K562 (cell line): ENCODE results near the gene PRR23E. TPM values are rescaled to one million over a fixed set of nuclear protein-coding genes. Genes with fewer than 3 reads are reported as not detected.

Source experiments
- ATAC-seq: fragments of 200-7000 bp; cut with Tn5 transposase; 3 replicates; pipeline ENCODE4 v1.9.1; 2020; ENCODE audit warnings: moderate library complexity
- BruUV-seq: library from RNA; stranded (reverse); fragments of 400-500 nt; replicated peaks from 2 replicates; lab custom pipeline; 2021; lab: Mats Ljungman, UMichigan
- CTCF ChIA-PET: fragments of 300-600 bp; formaldehyde crosslinking; extraction: SDS; loops from one replicate; lab custom pipeline; 2021; ENCODE audit warnings: low intra/inter-chr PET ratio; lab: Yijun Ruan, JAX
- POLR2A ChIA-PET: fragments of 300-600, 350-650 bp; sonication (Branson Sonifier 250); formaldehyde crosslinking; extraction: SDS; loops from one replicate; lab custom pipeline; 2021; ENCODE audit warnings: antibody characterized with exemption, inconsistent platforms; lab: Yijun Ruan, JAX
- DNase-seq, 4 experiments: peaks; one replicate each; pipeline versions ENCODE4 v3.0.0 to v3.0.0-alpha.2; 2011 to 2018; ENCODE audit warnings: low spot score in 3 of 4, mixed read lengths in 3 of 4; ENCODE audit errors: extremely low read depth in 1 of 4
- FAIRE-seq: peaks from 2 replicates; lab custom pipeline; 2011; peaks lifted over from hg19 to GRCh38; lab: Jason Lieb, UNC
- H2AFZ ChIP-seq: 2 replicates; pipeline ENCODE4 v1.6.0; 2011; ENCODE audit warnings: low read depth, low read length, control low read depth, inconsistent platforms
- H3K27ac ChIP-seq: fragments of 200-600 bp; 3 replicates; pipeline ENCODE4 v1.8.0; 2011; ENCODE audit warnings: low read depth, mild to moderate bottlenecking, control low read depth, inconsistent platforms, low read length, moderate library complexity, mixed read lengths; ENCODE audit errors: extremely low read depth
- H3K27me3 ChIP-seq, 2 experiments: fragments of 300-600 bp in 1 of 2; 2 replicates in 1 of 2; 3 replicates in 1 of 2; pipeline versions ENCODE4 v1.6.0 to v1.8.0; 2011; ENCODE audit warnings: inconsistent platforms in 2 of 2, low read length in 2 of 2, mild to moderate bottlenecking in 1 of 2, mixed read lengths in 1 of 2, moderate library complexity in 1 of 2; ENCODE audit not compliant: control insufficient read depth in 2 of 2, insufficient read depth in 2 of 2
- H3K36me3 ChIP-seq: fragments of 300-600 bp; 3 replicates; pipeline ENCODE4 v1.8.0; 2011; ENCODE audit warnings: mild to moderate bottlenecking, low read length, inconsistent platforms; ENCODE audit not compliant: control insufficient read depth, insufficient read depth
- H3K4me1 ChIP-seq, 2 experiments: fragments of 200-600 bp in 1 of 2; replicated peaks in 1 of 2; 2 replicates in 1 of 2; 3 replicates in 1 of 2; pipeline versions ENCODE4 v1.5.1 to v1.8.0; 2011; ENCODE audit warnings: inconsistent platforms in 2 of 2, low read length in 2 of 2, mild to moderate bottlenecking in 1 of 2, mixed read lengths in 1 of 2, moderate library complexity in 1 of 2; ENCODE audit not compliant: control insufficient read depth in 2 of 2, insufficient read depth in 2 of 2
- H3K4me2 ChIP-seq: 2 replicates; pipeline ENCODE4 v1.6.1; 2011; ENCODE audit warnings: low read length, control low read depth, inconsistent platforms, mixed read lengths; ENCODE audit not compliant: insufficient read depth
- H3K4me3 ChIP-seq: fragments of 200-600 bp; sonication (generic), shearing (Covaris generic); 2 replicates; pipeline ENCODE4 v1.5.1; 2016; ENCODE audit warnings: control low read depth, inconsistent platforms
- H3K79me2 ChIP-seq: fragments of 200-600 bp; 3 replicates; pipeline ENCODE4 v1.8.0; 2011; ENCODE audit warnings: low read length, inconsistent platforms; ENCODE audit not compliant: control insufficient read depth, insufficient read depth
- H3K9ac ChIP-seq, 2 experiments: 2 replicates each; pipeline versions ENCODE4 v1.6.0 to v1.6.1; 2011; ENCODE audit warnings: low read depth in 2 of 2, low read length in 2 of 2, control low read depth in 1 of 2, inconsistent platforms in 1 of 2, mild to moderate bottlenecking in 1 of 2, mixed read lengths in 1 of 2; ENCODE audit not compliant: insufficient read depth in 1 of 2
- H3K9me1 ChIP-seq: one replicate; pipeline ENCODE4 v1.6.0; 2011; ENCODE audit warnings: inconsistent platforms, mild to moderate bottlenecking, low read length, moderate library complexity; ENCODE audit not compliant: control insufficient read depth, insufficient read depth
- H3K9me3 ChIP-seq: replicated peaks from 2 replicates; pipeline ENCODE4 v1.5.1; 2011; ENCODE audit warnings: low read depth, low read length, inconsistent platforms; ENCODE audit not compliant: control insufficient read depth, insufficient read depth
- H4K20me1 ChIP-seq: replicated peaks from 2 replicates; pipeline ENCODE4 v1.6.1; 2011; ENCODE audit warnings: low read length, inconsistent platforms, mixed read lengths; ENCODE audit not compliant: control insufficient read depth, insufficient read depth
- CHD2 ChIP-seq: IDR thresholded peaks from 2 replicates; pipeline ENCODE4 v1.6.1; 2011; ENCODE audit warnings: low read depth, low read length
- MECOM ChIP-seq: fragments of 250-450 bp; sonication (Bioruptor Pico); IDR thresholded peaks from 2 replicates; pipeline ENCODE4 v1.8.0; 2022; ENCODE audit warnings: inconsistent platforms
- SIN3A ChIP-seq, 2 experiments: fragments of 150-350 bp in 1 of 2; IDR thresholded peaks; 2 replicates each; pipeline ENCODE4 v1.6.1; 2011 to 2016; ENCODE audit warnings: borderline replicate concordance in 2 of 2, low read depth in 2 of 2, low read length in 2 of 2, mild to moderate bottlenecking in 2 of 2, moderate library complexity in 2 of 2; ENCODE audit not compliant: control insufficient read depth in 1 of 2
- TSHZ1 ChIP-seq: fragments of 250-450 bp; sonication (Bioruptor Pico); IDR thresholded peaks from 2 replicates; pipeline ENCODE4 v1.4.0; 2020; ENCODE audit warnings: mild to moderate bottlenecking, moderate library complexity
- ZNF175 ChIP-seq: fragments of 200-800 bp; sonication (Bioruptor generic); IDR thresholded peaks from 2 replicates; pipeline ENCODE4 v1.6.1; 2016; ENCODE audit warnings: low read depth, mild to moderate bottlenecking, missing genetic modification characterization, missing compliant biosample characterization
- ZNF282 ChIP-seq: sonication (generic); formaldehyde crosslinking; IDR thresholded peaks from 2 replicates; pipeline ENCODE4 v1.8.1; 2023; ENCODE audit warnings: missing genetic modification reagents
- WGBS: fragments of 100-300 bp; shearing (Covaris generic); methylation state at CpG from one replicate; pipeline ENCODE4 v1.1.6; 2016; ENCODE audit warnings: low coverage, mixed read lengths; ENCODE audit not compliant: insufficient coverage; ENCODE audit errors: missing lambda C conversion rate; 5-methylcytosine and 5-hydroxymethylcytosine counted together
- in situ Hi-C: fragments of 300-500 bp; cut with MboI; formaldehyde crosslinking; loops from 4 replicates; pipeline ENCODE4 v1.15.0; 2018; ENCODE audit warnings: inconsistent platforms, mixed read lengths
- intact Hi-C: fragments of 100-400 bp; cut with micrococcal nuclease; formaldehyde crosslinking; loops from 2 replicates; pipeline ENCODE4 v1.14.2; 2022
- polyA plus RNA-seq, 8 experiments: library from polyadenylated mRNA; depleted of rRNA in 4 of 8; stranded (reverse) in 5 of 8; unstranded in 3 of 8; fragments of >200 nt; fragmentation: Nextera tagmentation in 2 of 8; fragmentation: Illumina TruSeq in 1 of 8; extraction: Ambion mirVana in 2 of 8; extraction: Trizol in 1 of 8; gene quantifications; 2 replicates each; pipeline versions ENCODE4 v1.2.1 to v1.2.3, GENCODE V29; 2011 to 2014; ENCODE audit warnings: inconsistent platforms in 1 of 8, missing spikeins in 1 of 8
- total RNA-seq, 7 experiments: library from RNA; depleted of rRNA in 6 of 7; stranded (reverse); fragments of >200 nt in 6 of 7; fragmentation: Illumina TruSeq in 2 of 7; extraction: Trizol in 2 of 7; gene quantifications; 2 replicates each; pipeline versions ENCODE4 v1.2.1 to v1.2.3, GENCODE V29; 2011 to 2021; ENCODE audit warnings: low replicate concordance in 1 of 7
- TF ChIP-seq, protein P1 (sequence below): IDR thresholded peaks from 2 replicates; pipeline ENCODE4 v1.6.1; 2011; ENCODE audit warnings: borderline replicate concordance, low read depth, mild to moderate bottlenecking, moderate library complexity, low read length; ENCODE audit not compliant: insufficient read depth, poor library complexity, severe bottlenecking
- TF ChIP-seq, protein P2 (sequence below): fragments of 450-650 bp; IDR thresholded peaks from one replicate; pipeline ENCODE4 v1.6.1; 2018; ENCODE audit warnings: mild to moderate bottlenecking, moderate library complexity; ENCODE audit not compliant: partially characterized antibody
- TF ChIP-seq, protein P3 (sequence below): sonication (generic); formaldehyde crosslinking; IDR thresholded peaks from 2 replicates; pipeline ENCODE4 v1.8.1; 2023; ENCODE audit warnings: missing genetic modification reagents, mild to moderate bottlenecking, borderline replicate concordance

PRR23E gene
- total and polyA plus RNA-seq, 9 of the 15 experiments (the other 6 are each of a cell fraction or from before 2014, with no cell fraction given), result not detected

GRCh38 chr3:127145266-127145665 lies 47.7 kb upstream of the PRR23E start:
- ChIA-PET CTCF (no interaction called here), POLR2A (interaction anchor here (0.6 kb wide), 1 partner anchor 68 kb away, joined by 3 read pairs; no protein-coding TSS in a partner anchor)
- no peak overlapping the region for H3K4me3 ChIP-seq
- no TSS peak for BruUV-seq
- DNase-seq (no peak), FAIRE-seq (no peak), ATAC-seq (no peak)
- H4K20me1 ChIP-seq, result no peaks in the 10 kb centered on the region
- H3K9ac ChIP-seq, result no peak overlapping the region
- no peaks in the 10 kb centered on the region for H3K9me1 ChIP-seq
- H3K79me2 ChIP-seq, result no peaks in the 10 kb centered on the region
- no peak overlapping the region for H3K27ac ChIP-seq
- in situ Hi-C loops, result loop anchor here (10.0 kb wide), 1 partner anchor 1500 kb away; no protein-coding TSS in a partner anchor
- 5% methylated on average over 4 of the region's 6 CpGs for WGBS
- no peaks in the 10 kb centered on the region for H3K9me3 ChIP-seq
- intact Hi-C loops, result no loop called here
- no peaks in the 10 kb centered on the region for H3K4me1 ChIP-seq
- H2AFZ ChIP-seq, result no peak overlapping the region
- H3K4me2 ChIP-seq, result no peak overlapping the region
- peaks cover 0 to 4% of the 10 kb centered on the region in 2 experiments; a peak in 2 of 5 replicates for H3K27me3 ChIP-seq
- no peaks in the 10 kb centered on the region for H3K36me3 ChIP-seq
- TF ChIP-seq, protein P1, sequence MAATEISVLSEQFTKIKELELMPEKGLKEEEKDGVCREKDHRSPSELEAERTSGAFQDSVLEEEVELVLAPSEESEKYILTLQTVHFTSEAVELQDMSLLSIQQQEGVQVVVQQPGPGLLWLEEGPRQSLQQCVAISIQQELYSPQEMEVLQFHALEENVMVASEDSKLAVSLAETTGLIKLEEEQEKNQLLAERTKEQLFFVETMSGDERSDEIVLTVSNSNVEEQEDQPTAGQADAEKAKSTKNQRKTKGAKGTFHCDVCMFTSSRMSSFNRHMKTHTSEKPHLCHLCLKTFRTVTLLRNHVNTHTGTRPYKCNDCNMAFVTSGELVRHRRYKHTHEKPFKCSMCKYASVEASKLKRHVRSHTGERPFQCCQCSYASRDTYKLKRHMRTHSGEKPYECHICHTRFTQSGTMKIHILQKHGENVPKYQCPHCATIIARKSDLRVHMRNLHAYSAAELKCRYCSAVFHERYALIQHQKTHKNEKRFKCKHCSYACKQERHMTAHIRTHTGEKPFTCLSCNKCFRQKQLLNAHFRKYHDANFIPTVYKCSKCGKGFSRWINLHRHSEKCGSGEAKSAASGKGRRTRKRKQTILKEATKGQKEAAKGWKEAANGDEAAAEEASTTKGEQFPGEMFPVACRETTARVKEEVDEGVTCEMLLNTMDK, result no peak
- TF ChIP-seq TSHZ1 (CRISPR knock-in tag) (no peak), SIN3A (IDR thresholded peaks at IDR 0.05; ENCODE audit: borderline replicate concordance in 2 of 2, control insufficient read depth in 1 of 2, low read depth in 2 of 2, low read length in 2 of 2) (no peak), ZNF175 (CRISPR knock-in tag) (no peak), CHD2 (no peak), MECOM (CRISPR knock-in tag) (no peak), ZNF282 (CRISPR knock-in tag) (no peak)
- TF ChIP-seq, protein P2, sequence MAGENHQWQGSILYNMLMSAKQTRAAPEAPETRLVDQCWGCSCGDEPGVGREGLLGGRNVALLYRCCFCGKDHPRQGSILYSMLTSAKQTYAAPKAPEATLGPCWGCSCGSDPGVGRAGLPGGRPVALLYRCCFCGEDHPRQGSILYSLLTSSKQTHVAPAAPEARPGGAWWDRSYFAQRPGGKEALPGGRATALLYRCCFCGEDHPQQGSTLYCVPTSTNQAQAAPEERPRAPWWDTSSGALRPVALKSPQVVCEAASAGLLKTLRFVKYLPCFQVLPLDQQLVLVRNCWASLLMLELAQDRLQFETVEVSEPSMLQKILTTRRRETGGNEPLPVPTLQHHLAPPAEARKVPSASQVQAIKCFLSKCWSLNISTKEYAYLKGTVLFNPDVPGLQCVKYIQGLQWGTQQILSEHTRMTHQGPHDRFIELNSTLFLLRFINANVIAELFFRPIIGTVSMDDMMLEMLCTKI, result no peak
- TF ChIP-seq, protein P3, sequence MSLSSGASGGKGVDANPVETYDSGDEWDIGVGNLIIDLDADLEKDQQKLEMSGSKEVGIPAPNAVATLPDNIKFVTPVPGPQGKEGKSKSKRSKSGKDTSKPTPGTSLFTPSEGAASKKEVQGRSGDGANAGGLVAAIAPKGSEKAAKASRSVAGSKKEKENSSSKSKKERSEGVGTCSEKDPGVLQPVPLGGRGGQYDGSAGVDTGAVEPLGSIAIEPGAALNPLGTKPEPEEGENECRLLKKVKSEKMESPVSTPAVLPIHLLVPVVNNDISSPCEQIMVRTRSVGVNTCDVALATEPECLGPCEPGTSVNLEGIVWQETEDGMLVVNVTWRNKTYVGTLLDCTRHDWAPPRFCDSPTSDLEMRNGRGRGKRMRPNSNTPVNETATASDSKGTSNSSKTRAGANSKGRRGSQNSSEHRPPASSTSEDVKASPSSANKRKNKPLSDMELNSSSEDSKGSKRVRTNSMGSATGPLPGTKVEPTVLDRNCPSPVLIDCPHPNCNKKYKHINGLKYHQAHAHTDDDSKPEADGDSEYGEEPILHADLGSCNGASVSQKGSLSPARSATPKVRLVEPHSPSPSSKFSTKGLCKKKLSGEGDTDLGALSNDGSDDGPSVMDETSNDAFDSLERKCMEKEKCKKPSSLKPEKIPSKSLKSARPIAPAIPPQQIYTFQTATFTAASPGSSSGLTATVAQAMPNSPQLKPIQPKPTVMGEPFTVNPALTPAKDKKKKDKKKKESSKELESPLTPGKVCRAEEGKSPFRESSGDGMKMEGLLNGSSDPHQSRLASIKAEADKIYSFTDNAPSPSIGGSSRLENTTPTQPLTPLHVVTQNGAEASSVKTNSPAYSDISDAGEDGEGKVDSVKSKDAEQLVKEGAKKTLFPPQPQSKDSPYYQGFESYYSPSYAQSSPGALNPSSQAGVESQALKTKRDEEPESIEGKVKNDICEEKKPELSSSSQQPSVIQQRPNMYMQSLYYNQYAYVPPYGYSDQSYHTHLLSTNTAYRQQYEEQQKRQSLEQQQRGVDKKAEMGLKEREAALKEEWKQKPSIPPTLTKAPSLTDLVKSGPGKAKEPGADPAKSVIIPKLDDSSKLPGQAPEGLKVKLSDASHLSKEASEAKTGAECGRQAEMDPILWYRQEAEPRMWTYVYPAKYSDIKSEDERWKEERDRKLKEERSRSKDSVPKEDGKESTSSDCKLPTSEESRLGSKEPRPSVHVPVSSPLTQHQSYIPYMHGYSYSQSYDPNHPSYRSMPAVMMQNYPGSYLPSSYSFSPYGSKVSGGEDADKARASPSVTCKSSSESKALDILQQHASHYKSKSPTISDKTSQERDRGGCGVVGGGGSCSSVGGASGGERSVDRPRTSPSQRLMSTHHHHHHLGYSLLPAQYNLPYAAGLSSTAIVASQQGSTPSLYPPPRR (CRISPR knock-in tag), result no peak
